Globus pallidus (tissue), 1 donor: ENCODE results near the gene KIF17.
"Not testable (repeated sequence)": the region's sequence is repeated elsewhere in the genome, so short reads cannot be mapped to it uniquely, and the experiment has no call there.

Experiments used
- DNase-seq: peaks from one replicate; pipeline ENCODE4 v3.0.0-alpha.2; 2015; ENCODE audit warnings: low spot score

KIF17 gene

DNA sequence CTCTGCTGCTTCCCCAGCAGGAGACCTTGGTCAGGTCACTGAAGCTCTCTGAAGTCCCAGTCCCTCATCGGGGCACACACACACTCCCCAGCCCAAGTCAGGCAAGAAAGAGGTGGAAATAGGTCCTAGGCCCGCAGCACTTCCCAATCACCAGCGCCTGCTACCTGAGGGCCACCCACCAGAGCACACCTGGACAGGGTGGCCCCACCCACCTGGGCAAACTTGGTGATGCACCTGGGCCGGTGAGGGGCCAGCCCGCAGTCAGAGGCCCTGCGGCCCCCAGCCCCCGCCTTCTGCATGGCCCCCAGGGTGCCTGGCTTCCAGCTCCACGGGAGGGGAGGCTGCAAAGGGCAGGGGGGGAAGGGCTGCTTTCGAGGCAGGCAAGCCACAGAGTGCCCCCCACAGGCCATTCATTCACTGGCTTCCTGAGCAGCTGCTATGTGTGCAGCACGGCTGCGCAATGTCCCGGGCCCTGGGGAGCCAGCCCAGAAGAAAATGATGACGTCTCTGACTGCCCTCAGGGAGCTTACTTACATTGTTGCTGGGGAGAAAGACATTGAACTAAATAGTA is 10.0 kb upstream of the KIF17 start:
- no peak for DNase-seq

DNA sequence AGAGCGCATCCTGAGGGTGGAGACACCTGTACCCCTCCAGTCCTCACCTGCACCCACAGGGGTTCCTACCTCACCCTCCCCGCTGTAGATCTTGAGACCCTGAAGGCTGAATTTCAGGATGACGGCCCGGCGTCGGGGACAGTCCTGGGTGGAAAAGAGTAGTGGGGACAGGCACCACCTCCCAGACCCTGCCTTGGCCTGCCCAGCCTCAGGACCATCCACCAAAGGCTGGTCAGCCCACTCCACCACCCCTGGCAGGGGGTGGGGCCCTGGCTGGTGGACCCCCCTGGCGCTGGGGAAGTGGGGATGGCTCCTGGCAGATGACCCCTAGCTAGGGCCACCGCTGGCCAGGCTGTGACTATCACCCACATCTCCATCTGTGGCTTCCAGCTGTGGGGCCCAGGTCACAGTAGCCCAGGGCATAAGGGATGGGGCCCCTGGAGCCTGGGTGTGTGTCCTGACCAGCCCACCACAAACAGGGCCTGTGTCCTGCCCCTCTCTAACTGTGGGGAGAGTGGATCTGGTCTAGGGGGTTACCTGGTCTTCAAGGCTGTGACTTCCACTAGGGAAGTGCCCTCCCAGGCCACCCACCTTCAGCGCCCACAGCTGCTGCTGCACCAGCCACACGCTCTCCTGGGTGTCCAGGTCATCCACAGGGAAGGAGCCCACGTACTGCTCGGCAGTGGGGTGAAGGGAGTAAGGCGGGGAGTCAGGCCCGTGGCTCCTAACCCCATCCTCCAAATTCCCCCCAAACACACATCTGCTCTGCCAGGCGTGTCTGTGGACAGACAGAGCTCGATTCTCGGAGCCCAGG is 9.3 kb upstream of the KIF17 start:
- no peak for DNase-seq

DNA sequence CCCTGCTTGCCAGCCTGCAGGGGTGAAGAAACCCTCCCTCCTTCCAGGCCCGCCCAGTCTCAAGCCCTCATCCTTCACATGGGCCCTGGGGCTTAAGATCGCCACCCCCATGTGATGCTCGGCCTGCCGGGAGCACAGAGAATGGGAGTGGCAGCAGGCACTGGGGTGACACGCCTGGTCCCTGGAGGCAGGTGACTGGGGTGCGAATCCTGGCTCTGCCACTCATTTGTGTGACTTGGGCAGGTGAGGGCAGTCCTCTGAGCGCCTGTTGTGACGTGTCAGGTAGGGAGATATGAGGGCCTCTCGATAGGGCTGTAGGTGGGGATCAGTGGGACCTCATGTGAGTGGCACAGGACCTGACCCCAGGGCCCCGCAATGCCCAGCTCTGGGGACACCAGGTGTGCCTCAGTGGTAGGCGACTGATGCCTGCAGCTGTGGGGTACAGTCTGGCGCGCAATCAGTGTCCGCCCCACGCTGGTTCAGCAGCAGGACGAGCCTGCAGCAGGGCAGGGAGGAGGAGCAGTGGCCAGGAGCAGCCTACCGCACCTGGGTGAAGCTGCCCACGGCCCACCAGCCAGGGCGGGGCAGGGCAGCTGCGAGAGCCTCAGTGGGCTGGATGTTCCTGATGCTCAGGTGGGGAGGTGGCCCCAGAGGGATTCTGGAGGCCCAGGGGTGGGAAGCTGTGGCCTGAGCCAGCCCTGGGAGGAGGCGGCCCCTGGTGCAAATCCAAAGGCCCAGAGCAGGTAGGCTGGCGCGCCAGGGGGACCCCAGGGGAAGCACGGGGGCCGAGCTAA is 8.5 kb upstream of the KIF17 start:
- no peak for DNase-seq

DNA sequence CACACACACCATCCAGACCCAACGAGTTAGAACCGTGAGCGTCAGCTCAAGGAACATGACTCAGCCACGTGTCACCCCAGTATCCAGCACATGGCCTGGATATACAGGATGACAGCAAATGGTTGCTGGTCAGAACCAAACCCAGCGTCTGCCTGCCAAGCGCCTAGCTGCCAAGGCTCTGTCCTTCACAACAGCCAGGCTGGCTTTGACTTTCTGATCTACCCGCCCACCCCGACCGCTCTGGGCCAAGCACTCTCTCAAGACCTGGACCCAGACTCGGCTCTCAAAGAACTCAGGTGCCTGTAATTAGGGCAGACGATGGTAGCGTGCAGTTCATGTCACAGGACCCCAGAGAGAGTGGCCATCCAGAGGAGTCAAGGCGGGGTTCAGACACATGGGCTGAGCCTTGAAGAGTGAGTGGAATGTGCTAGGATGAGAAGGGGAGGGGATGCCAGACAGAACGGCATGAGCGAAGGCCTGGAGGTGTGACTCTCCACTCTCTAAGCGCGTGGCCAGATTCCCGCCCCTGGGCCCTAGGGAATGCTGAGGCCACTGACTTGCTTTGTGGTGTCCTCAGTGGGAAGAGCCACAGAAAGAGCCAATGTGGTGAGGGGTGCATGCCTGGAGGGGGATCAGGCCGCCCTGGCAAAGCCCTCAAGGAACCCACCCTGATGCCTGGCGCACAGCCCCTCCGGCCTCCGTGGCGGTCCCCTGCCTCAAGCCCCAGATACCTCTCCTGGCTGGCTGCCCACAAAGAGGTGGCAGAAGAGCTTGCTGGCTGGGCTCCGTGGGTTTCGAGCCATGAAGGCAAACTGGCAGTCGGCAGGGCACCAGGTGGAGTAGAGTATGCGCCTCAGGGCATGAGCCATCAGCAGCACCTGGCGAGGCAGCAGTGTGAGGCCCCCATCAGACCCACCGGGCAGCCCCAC is 7.6 kb upstream of the KIF17 start:
- DNase-seq = no peak

DNA sequence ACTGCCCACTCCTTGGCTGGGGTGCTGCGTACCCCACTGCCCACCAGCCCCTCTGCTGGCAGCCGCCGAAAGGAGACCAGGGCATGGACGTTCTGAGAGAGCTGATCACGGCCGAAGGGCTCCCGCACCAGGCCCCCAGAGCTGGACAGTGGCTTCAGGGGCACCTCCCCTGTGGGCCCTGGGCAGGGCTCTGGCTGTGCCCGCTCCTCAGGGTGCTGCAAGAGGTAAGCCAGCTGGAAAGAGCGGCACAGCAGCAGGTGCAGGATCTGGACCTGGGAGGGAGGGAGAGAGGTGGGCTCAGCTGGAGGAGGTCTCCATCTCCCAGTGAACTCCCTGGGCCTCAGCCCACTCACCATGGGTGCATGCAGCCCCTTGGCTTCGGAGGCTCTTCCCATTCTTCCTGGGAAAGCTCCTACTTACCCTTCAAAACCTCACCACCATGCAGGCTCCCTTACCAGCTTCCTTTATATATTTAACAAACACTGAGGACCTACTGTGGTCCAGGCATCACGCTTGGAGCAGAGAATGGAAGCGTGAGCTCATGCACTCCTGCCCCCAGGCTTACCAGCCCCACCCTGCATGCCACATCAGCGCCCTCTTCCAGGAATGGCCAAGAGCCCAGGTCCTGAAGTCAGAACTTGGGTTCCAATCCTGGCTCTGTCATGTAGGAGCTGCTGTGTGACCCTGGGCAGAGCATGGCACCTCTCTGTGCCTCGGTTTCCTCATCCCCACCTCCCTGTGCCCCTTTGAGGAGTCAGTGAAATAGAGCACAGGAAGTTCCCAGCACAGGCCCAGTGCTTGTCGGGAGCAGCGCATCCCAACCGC is 6.8 kb upstream of the KIF17 start:
- no peak for DNase-seq

DNA sequence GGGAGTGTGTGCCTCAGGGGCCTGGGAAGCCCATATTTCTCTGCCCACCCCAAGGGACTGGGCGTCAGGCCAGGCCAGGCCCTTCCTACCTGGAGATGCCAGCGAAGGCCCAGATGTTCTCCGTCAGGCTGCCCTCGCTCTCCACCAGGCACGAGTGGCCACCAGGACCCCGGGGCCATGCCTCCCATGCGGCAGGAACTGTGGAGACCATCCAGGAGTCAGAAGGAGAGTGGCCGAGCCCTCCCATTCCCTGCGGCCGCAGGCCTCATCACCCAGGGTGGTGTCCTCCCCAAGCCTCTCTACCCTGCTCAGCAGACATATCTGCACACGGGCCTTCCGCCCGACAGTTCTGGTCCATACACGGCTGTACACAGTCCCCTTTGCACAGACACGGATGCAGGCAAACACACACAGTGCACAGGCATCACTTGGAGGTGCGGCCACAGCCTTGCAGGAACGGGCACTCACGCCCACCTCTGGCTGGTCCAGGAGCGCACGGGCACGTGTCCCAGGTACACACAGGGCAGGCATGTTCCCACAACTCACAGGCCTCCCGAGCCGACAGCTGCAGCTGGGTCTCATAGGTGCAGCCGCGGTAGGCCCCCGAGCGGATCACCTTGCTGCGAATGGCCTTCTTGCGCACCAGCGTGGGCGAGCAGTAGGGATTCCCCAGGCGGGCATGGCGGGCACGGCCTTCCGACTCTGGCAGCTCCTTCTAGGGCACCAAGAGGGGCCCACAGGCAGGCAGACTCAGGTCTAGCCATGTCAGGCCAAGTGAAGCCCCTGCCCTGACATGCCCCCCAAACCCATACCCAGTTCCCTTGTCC is 5.9 kb upstream of the KIF17 start:
- no peak for DNase-seq

DNA sequence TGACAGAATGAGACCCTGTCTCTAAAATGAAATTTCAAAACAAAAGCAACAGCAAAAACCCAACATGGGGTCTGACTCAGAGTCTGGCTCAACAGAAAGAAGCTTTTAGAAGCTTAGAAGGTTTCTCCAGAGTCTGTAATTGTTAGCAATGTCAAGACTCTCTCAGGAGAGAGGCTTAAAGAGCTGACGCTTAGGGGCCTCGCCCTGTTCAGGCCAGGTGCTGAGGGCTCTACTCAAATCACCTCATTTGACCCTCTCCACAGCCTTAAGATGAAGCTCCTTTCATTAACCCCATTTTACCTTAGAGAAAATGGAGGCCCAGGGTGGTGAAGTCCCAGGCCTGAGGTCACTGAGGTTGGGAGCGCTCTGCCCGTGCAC is 5.3 kb upstream of the KIF17 start:
- no peak for DNase-seq

DNA sequence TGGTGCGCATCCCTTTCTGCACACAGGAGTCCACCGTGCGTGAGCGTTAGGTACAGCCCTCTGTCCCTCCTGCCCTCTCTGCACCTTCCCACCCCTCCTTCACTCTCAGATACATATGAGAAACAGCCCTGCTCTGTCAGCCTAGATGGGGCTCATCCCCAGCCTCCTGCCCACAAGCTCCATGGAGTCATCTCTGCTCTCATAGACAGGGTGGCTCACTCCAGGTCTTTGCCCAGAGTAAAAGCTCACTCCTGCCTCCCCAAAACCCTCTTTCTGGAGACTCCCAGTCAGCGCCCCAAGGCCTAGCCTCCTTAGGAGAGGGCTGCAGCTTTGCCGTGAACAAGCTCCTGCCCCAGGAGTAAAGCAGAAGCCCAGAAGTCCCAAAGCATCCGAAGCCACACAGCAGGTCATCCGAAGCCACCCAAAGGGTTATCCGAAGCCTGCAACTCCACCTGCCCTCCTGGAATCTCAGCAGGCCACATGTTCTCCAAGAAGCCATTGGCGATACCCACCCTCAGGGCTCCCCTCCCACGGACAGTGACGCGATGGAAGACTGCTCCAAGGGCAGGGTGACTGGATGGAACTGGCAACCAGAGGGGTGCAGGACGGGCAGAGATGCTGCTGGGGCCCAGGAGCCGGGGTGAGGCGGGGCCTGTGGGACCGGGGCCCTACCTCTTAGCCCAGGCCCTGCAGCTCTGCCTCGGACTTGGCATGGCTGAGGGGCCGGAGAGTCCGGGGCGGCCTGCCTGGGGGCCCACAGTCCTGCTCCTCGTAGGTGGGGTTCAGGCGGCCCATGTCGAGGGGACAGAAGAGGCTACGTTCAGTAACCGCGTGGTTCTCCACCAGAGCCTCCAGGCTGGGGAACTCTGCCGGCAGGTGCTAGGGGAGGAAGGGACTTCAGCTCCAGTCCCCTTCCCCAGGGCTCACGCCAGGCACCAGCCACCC is 3.6 kb upstream of the KIF17 start:
- DNase-seq = no peak

DNA sequence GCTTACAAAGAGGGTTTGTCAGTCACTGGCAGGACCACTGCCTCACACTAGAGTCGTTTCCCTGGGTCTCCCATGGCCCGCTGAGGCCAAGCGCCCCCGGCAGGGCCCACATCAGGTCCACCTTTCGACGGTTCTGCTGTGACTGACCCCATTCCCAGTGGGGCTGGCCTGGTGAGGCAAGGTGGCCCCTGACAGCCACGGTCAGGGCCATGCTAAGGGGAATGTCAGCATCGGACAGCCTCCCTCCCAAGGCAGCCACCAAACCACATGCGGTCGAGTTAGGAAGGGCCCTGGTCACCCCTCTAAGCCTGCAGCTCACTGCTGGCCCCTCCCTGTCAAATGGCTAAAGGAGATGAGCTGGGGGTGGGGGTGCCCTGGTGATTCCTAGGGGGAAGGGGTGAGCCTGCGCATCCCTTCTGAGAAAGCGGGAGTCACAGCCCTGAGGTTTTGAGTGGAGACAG is 2.9 kb upstream of the KIF17 start:
- no peak for DNase-seq

DNA sequence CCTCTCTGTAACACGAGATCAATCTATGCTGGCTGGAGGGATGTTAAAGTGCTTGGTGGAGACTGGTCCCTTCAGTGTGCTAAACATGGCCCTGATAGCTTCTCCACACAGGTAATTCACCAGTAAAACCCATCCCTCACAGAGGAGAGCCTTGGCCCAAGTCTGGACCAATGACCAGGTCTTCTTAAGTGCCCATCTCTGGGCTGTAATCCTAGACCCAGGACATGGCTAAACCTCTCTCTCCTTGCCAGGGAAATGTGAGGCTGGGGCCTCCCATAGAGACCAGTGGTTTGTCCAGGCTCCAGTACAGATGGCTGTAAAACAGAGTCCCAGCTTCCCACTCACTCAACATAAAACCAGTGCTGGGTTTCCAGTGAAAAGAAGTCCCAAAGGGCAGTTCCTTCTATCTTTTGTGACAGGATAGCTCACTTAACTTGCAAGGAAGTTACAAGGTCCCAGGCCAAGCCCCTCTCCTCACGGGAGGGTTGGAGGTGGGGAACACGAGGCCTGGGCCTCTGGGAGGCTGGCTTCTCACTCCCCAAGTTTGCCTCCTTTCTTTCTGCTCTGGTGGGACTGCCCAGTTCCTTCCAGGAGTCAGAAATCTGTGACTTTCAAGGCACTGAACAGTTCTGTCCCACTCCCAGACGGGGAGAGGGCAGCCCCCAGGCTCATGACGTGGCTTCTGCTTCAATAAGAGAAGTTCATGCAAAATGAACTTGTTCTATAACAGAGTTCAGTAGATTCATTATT is 2.2 kb upstream of the KIF17 start:
- no peak for DNase-seq

DNA sequence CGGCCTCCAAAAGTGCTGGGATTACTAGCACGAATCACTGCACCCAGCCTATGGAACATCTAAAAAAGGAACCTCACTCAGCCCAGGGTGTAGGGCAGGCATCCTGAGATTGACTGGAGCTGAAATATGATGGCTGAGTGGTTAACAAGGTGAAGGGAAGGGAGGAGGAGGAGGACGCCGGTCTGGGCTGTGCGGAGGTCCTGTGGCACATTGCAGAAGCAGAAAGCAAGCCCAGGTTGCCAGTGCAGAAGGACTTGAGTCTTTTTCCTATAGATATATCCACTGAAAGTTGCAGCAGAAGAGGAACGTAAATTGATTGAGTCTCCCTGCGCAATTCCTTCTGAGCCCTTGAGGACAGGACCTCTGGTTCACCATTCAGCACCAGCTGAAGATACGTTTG is 1.5 kb upstream of the KIF17 start:
- no peak for DNase-seq

DNA sequence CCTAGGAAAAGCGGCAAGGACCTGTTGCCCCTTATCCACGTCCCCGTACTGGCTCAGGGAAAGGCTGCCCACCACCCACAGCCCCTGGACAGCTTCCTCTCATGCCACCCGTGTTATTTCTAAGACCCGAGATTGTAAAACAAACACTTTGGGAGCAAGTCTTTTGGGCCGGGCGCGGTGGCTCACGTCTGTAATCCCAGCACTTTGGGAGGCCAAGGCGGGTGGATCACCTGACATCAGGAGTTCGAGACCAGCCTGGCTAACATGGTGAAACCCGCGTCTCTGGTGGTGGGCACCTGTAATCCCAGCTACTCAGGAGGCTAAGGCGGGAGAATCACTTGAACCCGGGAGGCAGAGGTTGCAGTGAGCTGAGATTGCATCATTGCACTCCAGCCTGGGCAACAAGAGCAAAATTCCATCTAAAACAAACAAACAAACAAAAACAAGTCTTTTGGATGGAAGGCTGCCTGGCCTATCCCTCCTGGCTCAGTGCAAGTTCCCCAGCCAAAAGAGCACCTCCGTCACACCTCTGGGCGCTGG is 606 bp upstream of the KIF17 start:
- DNase-seq = not testable (repeated sequence)

DNA sequence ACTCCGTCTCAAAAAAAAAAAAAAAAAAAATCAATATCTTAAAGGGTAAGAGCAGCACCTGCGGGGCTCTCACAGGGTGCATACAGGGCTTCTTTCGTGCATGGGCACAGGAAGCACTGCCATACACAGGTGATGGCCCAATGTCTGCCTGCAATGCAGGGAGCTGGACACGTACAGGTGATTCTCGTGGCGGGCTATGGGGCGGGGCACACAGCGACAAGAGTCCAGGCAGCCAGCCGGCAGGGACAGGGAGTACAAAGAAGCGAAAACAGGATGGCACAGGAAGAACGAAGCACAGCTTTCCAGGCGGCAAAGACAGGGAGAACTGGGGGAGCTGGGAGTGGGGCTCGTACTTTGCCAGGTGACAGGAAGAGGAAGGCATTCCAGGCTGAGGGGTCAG is 1.6 kb downstream of the KIF17 start:
- no peak for DNase-seq

DNA sequence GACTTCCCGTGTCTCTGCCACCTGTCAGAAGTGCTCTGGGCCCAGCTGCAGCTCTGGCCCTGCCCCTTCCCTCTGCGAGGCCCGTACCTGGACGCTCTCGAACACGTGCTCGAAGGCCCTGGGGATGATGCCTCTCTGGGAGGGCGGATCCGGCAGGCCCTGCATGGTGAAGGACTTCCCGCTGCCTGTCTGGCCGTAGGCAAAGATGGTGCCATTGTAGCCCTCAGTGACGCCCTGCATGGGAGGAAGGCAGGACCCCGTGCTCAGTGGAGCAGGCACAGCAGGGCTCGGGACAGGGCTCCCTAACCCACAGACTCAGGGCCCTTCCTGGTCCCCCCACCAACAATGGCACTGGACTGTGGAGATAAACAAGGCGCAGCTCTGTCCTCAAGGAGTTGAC is 2.4 kb downstream of the KIF17 start:
- DNase-seq = no peak

DNA sequence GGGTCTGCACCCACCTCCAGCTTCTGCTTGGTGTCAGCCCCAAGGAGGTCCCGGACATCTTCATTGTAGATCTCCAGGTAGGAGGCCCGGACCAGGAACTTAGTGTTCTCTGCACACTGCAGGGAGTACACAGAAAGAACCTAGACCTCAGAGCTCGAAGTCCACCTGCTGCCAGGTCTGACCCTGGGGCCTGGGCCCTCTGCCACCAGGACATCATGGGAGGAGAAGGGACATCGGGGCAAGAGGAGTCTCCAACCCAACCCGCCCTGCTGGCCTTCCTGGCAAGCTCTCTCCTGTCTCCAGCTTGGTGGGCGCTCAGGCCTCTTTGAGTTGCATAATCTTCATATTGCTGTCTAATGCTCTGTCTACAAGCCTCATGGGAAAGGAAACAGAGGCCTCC is 4.4 kb downstream of the KIF17 start:
- no peak for DNase-seq

DNA sequence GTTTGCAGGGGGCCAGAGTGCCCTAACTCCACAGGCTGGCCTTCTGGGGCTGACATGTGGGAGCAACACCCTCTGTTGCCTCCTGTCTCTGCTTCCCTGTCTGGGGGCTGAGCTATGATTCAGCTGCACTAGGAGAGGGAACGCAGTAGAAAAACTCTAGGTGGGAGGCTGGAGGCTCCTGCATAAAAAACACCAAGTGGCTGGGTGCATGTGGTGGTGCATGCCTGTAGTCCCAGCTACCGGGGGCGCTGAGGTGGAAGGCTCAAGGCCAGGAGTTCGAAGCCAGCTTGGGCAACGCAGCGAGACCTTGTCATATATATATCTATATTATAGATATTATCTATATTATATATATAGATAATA is 5.6 kb downstream of the KIF17 start:
- no peak for DNase-seq

DNA sequence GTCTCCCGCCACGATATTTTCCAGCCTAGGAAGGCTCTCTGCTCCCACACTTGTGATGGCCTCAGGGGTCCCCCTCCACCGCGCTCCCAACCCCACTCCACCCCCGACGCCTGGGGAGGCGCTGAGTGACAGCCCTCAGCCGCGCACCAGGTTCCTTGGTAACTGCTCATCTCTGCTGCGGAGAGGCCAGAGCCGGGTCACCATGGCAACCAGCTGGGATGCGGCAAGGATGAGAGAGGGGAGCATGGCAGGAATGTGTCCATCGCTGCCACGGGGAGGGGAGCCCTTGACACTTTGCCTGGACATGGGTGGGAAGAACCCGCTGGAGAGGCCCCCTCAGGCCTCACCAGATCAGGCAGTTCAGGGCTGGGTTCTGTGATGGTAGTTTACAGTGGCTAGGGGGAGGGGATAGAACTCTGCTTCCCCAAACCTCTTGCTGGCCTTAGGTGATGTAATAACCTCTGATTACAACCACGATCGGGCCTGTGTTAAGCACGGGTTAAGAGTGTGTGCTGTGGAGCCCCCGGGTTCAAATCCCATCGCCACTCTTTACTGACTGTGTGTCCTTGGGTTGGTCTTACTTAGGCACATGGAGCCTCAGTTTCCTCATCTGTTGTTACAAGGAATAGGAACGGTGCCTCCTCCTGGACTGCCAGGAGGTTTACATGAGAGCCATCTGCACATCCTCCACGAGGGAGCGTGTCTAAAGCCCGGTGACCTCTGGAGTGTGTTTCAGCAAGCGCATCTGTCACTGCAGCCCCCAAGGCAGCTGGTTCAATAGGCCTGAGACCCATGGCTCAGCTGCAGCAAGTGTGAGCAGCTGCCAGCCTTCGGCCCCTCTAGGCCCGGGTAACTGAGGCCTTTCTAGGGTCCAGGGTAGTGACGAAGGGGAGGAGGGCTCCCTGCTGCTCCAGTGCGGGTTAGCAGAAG is 6.3 kb downstream of the KIF17 start:
- no peak for DNase-seq
